Thyroid gland (tissue), 4 donors: ENCODE measurements around the gene ATP9B. TPM values are rescaled to one million over a fixed set of nuclear protein-coding genes. Genes with fewer than 3 reads are reported as not detected.

ENCODE experiments used
- DNase-seq, 2 donors: peaks; one replicate each; pipeline ENCODE4 v3.0.0-alpha.2; 2019
- H3K27ac ChIP-seq, 3 donors: fragments of 200-600 bp; sonication (generic); 1 replicate in 2 of 3; 2 replicates in 1 of 3; pipeline ENCODE4 v1.5.1; 2016 to 2019; ENCODE audit warnings: mild to moderate bottlenecking in 1 of 3, moderate library complexity in 1 of 3
- H3K27me3 ChIP-seq: fragments of 200-600 bp; sonication (generic); one replicate; pipeline ENCODE4 v1.5.1; 2019
- H3K36me3 ChIP-seq, 2 donors: fragments of 200-600 bp; sonication (generic); one replicate each; pipeline ENCODE4 v1.5.1; 2016 to 2019
- H3K4me1 ChIP-seq, 2 donors: fragments of 200-600 bp; sonication (generic); one replicate each; pipeline ENCODE4 v1.5.1; 2017 to 2019
- H3K4me3 ChIP-seq, 3 donors: fragments of 200-600 bp; sonication (generic); replicated peaks in 1 of 3; 1 replicate in 2 of 3; 2 replicates in 1 of 3; pipeline ENCODE4 v1.5.1; 2016; ENCODE audit warnings: mild to moderate bottlenecking in 1 of 3
- H3K9me3 ChIP-seq: fragments of 200-600 bp; sonication (generic); one replicate; pipeline ENCODE4 v1.5.1; 2017
- CTCF ChIP-seq, 6 experiments: fragments of 200-600 bp in 3 of 6; fragments of 450-650 bp in 3 of 6; sonication (generic) in 3 of 6; IDR thresholded peaks; one replicate each; pipeline ENCODE4 v1.5.1; 2016 to 2019; ENCODE audit warnings: antibody characterized with exemption in 6 of 6, mild to moderate bottlenecking in 2 of 6, inconsistent platforms in 1 of 6, moderate library complexity in 1 of 6
- POLR2A ChIP-seq, 2 donors: fragments of 450-650 bp; IDR thresholded peaks; one replicate each; pipeline ENCODE4 v1.6.1; 2017; ENCODE audit warnings: antibody characterized with exemption in 2 of 2, mild to moderate bottlenecking in 2 of 2, moderate library complexity in 1 of 2
- WGBS, 2 donors: methylation state at CpG; one replicate each; pipeline ENCODE4 v1.1.5; 2017; 5-methylcytosine and 5-hydroxymethylcytosine counted together
- intact Hi-C: fragments of 100-400 bp; cut with DNase I; formaldehyde crosslinking; loops from one replicate; pipeline ENCODE4 v1.15.1; 2023
- total RNA-seq, 4 donors: library from RNA; depleted of rRNA; stranded (reverse); fragments of >200 nt; gene quantifications; one replicate each; pipeline ENCODE4 v1.2.3, GENCODE V29; 2016

The ATP9B gene
- total RNA-seq, 4 donors from 2014 or later: 30.6 to 58.1 (median 48.2) TPM

- Histone ChIP-seq H3K27ac (no peak overlapping the region), H3K36me3 (peaks cover 0 to 5% of the 10 kb centered on the region in 2 donors), H3K27me3 (no peaks in the 10 kb centered on the region), H3K4me3 (no peak overlapping the region), H3K4me1 (no peaks in the 10 kb centered on the region), H3K9me3 (no peaks in the 10 kb centered on the region)
- DNase-seq: no peak
- TF ChIP-seq CTCF (IDR thresholded peaks at IDR 0.05) (no peak), POLR2A (IDR thresholded peaks at IDR 0.05) (no peak)
- intact Hi-C loops: no loop called here
- 97 to 98% methylated on average over 2 of the region's 2 CpGs for WGBS, 2 donors
These were observed 52.7 kb downstream of the ATP9B start for GRCh38 chr18:79121746-79122474.

- no peaks in the 10 kb centered on the region for H3K9me3 ChIP-seq
- no peak overlapping the region for H3K4me3 ChIP-seq
- H3K36me3 ChIP-seq: peaks cover 0 to 11% of the 10 kb centered on the region in 2 donors
- no peaks in the 10 kb centered on the region for H3K27me3 ChIP-seq
- no peak overlapping the region for H3K27ac ChIP-seq
- no peak for DNase-seq
- intact Hi-C loops: no loop called here
- no peak for TF ChIP-seq CTCF (IDR thresholded peaks at IDR 0.05)
- no peak for TF ChIP-seq POLR2A (IDR thresholded peaks at IDR 0.05)
- WGBS, 2 donors: 47 to 97% methylated on average over 2 of the region's 2 CpGs
- H3K4me1 ChIP-seq: no peaks in the 10 kb centered on the region
These were observed 54.8 kb downstream of the ATP9B start for GRCh38 chr18:79123948-79124347.

GRCh38 chr18:79129120-79129519 is 59.9 kb downstream of the ATP9B start:
- no peaks in the 10 kb centered on the region for H3K4me1 ChIP-seq
- no peak overlapping the region for H3K27ac ChIP-seq
- no peak overlapping the region for H3K4me3 ChIP-seq
- TF ChIP-seq CTCF (IDR thresholded peaks at IDR 0.05): no peak
- no peak for TF ChIP-seq POLR2A (IDR thresholded peaks at IDR 0.05)
- WGBS, 2 donors: 82 to 83% methylated on average over 3 of the region's 3 CpGs
- peaks cover 0 to 11% of the 10 kb centered on the region in 2 donors for H3K36me3 ChIP-seq
- intact Hi-C loops: no loop called here
- DNase-seq: no peak
- no peaks in the 10 kb centered on the region for H3K27me3 ChIP-seq
- H3K9me3 ChIP-seq: no peaks in the 10 kb centered on the region

- Histone ChIP-seq H3K9me3 (no peaks in the 10 kb centered on the region), H3K36me3 (no peaks in the 10 kb centered on the region), H3K4me3 (no peak overlapping the region), H3K27ac (no peak overlapping the region), H3K4me1 (peaks cover 0 to 3% of the 10 kb centered on the region in 2 donors), H3K27me3 (no peaks in the 10 kb centered on the region)
- no peak for TF ChIP-seq CTCF (IDR thresholded peaks at IDR 0.05)
- 89 to 97% methylated on average over 6 of the region's 6 CpGs for WGBS, 2 donors
- DNase-seq: no peak
- intact Hi-C loops: no loop called here
These were observed 64.5 kb downstream of the ATP9B start for GRCh38 chr18:79133724-79134123.

- no peak for DNase-seq
- H3K4me3 ChIP-seq: no peak overlapping the region
- no peak overlapping the region for H3K27ac ChIP-seq
- TF ChIP-seq POLR2A (IDR thresholded peaks at IDR 0.05) (no peak), CTCF (IDR thresholded peaks at IDR 0.05) (no peak)
- peaks cover 0 to 3% of the 10 kb centered on the region in 2 donors for H3K4me1 ChIP-seq
- H3K27me3 ChIP-seq: no peaks in the 10 kb centered on the region
- intact Hi-C loops: no loop called here
- H3K36me3 ChIP-seq: no peaks in the 10 kb centered on the region
- H3K9me3 ChIP-seq: no peaks in the 10 kb centered on the region
These were observed 66.7 kb downstream of the ATP9B start for GRCh38 chr18:79135924-79136323.
